GM21360 (cell line): ENCODE data around the gene SORD.
"Not testable (repeated sequence)": the region's sequence is repeated elsewhere in the genome, so short reads cannot be mapped to it uniquely, and the experiment has no call there.

Source experiments
- ATAC-seq: cut with Tn5 transposase; IDR thresholded peaks from one replicate; pipeline ENCODE4 v1.9.1; 2021; ENCODE audit warnings: mild to moderate bottlenecking, moderate library complexity; ENCODE audit not compliant: unreplicated experiment

Gene SORD

GRCh38 chr15:45058690-45059675 lies 36.0 kb downstream of the SORD start:
- not testable (repeated sequence) for ATAC-seq

- not testable (repeated sequence) for ATAC-seq
Measured at GRCh38 chr15:45062301-45062700, 39.3 kb downstream of the SORD start.

- ATAC-seq: no peak
Measured at GRCh38 chr15:45064386-45064785, 41.4 kb downstream of the SORD start.

- ATAC-seq: not testable (repeated sequence)
Measured at GRCh38 chr15:45069942-45070360, 47.0 kb downstream of the SORD start.

GRCh38 chr15:45073602-45074001 lies 50.6 kb downstream of the SORD start:
- ATAC-seq: not testable (repeated sequence)

- ATAC-seq: not testable (repeated sequence)
Measured at GRCh38 chr15:45075440-45076320, 52.7 kb downstream of the SORD start.

GRCh38 chr15:45077391-45077790 lies 54.4 kb downstream of the SORD start:
- not testable (repeated sequence) for ATAC-seq

- not testable (repeated sequence) for ATAC-seq
Measured at GRCh38 chr15:45079201-45079600, 56.2 kb downstream of the SORD start.

- not testable (repeated sequence) for ATAC-seq
Measured at GRCh38 chr15:45079628-45080246, 56.7 kb downstream of the SORD start.

GRCh38 chr15:45080593-45080992 lies 57.6 kb downstream of the SORD start:
- ATAC-seq: not testable (repeated sequence)

GRCh38 chr15:45082412-45082811 lies 59.4 kb downstream of the SORD start:
- not testable (repeated sequence) for ATAC-seq

- no peak for ATAC-seq
Measured at GRCh38 chr15:45083223-45083622, 60.2 kb downstream of the SORD start.

- no peak for ATAC-seq
Measured at GRCh38 chr15:45084163-45084562, 61.2 kb downstream of the SORD start.

GRCh38 chr15:45087513-45087912 lies 64.5 kb downstream of the SORD start:
- ATAC-seq: no peak

- no peak for ATAC-seq
Measured at GRCh38 chr15:45088801-45089711, 66.1 kb downstream of the SORD start.

GRCh38 chr15:45089712-45090373 lies 66.8 kb downstream of the SORD start:
- no peak for ATAC-seq

- ATAC-seq: no peak
Measured at GRCh38 chr15:45091161-45091560, 68.2 kb downstream of the SORD start.

- ATAC-seq: no peak
Measured at GRCh38 chr15:45091576-45091975, 68.6 kb downstream of the SORD start.

GRCh38 chr15:45093013-45093412 lies 70.0 kb downstream of the SORD start:
- no peak for ATAC-seq
